HG03097 (cell line): ENCODE data around the gene CAMSAP2.
"Not testable (repeated sequence)": the region's sequence is repeated elsewhere in the genome, so short reads cannot be mapped to it uniquely, and the experiment has no call there.

Source experiments
- ATAC-seq: cut with Tn5 transposase; IDR thresholded peaks from one replicate; pipeline ENCODE4 v1.9.1; 2021; ENCODE audit not compliant: unreplicated experiment, low FRiP score

CAMSAP2 gene

GRCh38 chr1:200738949-200739651 lies 407 bp downstream of the CAMSAP2 start:
- ATAC-seq: peak; percentile 38

- ATAC-seq: peak; percentile 29
Measured at GRCh38 chr1:200739702-200740570, 1.2 kb downstream of the CAMSAP2 start.

DNA sequence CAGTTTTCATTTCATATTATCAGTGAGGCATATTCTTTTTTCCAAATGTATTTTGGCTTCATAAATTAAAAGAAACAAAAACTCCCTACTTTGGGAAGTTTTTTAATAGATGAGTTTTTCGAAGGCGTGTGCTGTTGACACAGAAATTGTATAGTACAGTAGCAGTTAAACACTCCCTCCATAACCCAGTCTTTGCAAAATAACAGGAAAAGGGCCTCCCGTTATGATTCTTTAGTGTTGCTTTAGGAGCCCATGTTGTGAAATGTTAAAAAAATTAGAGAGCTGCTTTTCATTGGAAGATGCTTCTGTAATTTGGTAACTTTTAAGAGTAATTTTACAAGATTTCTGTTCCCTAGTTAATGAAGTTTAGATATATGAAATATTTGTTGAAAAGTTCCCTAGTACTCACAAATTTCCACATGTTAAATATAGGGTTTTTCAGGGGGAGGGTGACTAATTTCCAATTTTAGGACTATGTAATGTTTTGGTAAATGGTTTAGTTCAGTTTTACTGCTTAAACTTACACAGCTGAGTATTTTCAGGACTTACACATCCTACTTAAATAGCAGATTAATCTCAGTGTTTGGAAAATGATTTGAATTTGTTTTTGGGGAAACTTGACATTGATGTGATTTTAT lies 2.0 kb downstream of the CAMSAP2 start:
- ATAC-seq: no peak

DNA sequence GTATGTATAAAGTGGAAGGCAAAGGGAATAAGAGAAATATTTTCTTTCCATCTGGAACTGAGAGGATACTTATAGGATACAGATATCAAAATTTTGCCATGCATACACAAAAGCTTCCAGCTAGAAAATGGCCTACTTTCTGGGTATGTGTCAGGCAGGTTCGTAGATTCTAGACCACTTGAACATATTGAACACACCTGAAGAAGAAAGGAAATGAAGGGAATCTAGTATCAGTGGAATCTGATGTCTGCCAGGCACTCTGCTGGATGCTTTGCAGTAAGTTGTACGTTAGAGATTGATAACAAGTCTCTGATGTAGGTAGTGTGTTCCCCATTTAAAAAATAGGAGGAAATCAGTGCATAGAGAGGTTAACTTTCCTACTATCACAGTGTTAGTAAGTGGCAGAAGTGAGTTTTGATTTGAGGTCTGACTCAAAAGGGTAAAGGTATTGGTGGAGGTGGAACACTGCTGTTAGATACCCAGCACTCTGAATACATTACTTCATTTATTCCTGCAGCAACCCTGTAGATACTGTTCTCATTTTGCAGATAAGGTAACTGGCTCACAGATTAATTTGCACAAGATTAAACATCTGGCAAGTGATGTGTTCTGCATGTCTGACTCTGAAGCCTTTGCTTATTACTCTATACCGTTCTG lies 3.0 kb downstream of the CAMSAP2 start:
- ATAC-seq: no peak

GRCh38 chr1:200744143-200744542 lies 5.5 kb downstream of the CAMSAP2 start:
- ATAC-seq: no peak

DNA sequence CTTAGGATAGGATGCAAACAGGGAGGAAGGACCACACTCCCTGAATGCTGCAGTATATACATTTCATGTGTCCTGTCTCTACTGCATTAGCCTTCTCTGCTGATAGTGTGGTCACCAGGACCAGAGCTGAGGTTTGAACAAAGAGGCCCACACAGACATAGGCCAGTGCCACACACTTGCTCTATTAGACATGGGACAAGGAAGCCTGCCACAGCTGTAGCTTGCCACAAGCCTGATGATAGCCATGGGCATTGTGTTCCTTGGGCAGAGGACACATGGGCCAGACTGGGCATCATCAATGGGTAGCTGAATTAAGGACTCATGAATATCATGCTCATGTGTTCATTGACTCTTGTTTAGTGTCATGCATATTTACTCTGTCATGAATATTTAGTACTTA lies 10.4 kb downstream of the CAMSAP2 start:
- no peak for ATAC-seq

DNA sequence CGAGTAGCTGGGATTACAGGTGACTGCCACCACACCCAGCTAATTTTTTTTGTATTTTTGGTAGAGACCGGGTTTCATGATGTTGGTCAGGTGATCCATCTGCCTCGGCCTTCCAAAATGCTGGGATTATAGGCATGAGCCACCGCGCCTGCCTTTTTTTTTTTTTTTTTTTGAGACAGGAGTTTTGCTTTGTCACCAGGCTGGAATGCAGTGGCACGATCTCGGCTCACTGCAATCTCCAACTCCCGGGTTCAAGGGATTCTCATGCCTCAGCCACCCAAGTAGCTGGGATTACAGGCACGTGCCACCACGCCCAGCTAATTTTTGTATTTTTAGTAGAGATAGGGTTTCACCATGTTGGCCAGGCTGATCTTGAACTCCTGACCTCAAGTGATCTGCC lies 12.1 kb downstream of the CAMSAP2 start:
- not testable (repeated sequence) for ATAC-seq

GRCh38 chr1:200751717-200752116 lies 13.0 kb downstream of the CAMSAP2 start:
- no peak for ATAC-seq

DNA sequence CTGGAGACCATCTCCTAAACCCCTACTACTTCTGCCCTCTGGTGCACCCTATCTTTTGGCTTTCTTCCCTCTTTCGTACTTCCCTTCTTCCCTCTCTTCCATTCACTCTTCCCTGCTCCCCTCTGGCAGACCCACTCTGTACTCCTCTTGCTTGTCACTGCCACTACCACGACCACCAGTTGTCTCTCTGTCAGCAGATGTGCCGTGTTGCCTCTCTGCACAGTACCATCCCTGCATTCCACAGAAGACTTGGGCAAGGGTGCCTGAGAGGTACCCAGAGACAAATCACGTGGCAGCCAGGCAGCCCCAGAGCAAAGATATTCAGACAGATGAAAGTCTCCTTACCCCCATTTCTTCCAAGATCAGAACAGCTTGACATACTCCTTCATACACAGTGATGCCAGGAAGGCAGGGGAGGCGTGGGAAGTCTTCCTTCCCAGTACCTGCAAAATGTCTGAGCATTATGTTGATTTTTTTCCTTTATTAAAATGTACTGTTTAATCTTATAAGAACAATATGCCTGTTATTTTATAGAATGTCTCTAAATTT lies 15.0 kb downstream of the CAMSAP2 start:
- no peak for ATAC-seq

DNA sequence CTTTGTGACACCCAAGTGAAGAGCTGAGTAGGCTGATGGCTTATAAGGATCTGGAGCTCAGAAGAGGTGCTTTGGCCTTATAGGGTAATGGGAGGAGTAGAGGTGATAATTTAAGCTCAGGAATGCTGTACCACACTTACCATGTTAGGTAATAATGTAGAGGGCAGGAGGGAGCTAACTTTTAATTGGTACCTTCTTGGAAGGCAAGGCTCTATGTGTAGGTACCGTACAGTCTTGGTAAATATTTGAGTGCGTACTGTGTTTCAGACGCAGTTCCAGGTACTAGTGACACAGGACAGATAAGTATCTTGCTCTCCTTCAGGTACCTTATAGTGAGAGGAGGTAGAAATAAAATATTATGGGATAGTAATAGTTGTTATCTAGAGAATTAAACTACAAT lies 16.8 kb downstream of the CAMSAP2 start:
- ATAC-seq: no peak

GRCh38 chr1:200762089-200762488 lies 23.4 kb downstream of the CAMSAP2 start:
- ATAC-seq: no peak

DNA sequence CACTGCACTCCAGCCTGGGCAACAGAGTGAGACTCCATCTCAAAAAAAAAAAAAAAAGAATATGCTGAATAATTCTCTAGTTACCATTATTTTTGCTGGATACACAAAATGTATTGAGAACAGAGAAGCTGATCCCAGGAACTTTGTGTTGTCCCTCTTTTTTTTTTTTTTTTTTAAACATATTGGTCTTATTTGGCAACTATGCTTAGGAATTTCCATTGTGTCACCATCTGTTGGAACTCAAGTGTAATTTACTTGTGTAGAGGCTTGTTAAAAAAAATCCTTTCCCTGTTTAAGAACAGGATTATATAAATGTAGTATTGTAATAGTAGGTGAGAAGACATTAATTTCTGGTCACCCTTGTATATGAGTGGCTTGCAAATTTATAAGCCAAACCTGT lies 28.6 kb downstream of the CAMSAP2 start:
- no peak for ATAC-seq

GRCh38 chr1:200771625-200772555 lies 33.2 kb downstream of the CAMSAP2 start:
- ATAC-seq: no peak

GRCh38 chr1:200774311-200774710 lies 35.6 kb downstream of the CAMSAP2 start:
- no peak for ATAC-seq

GRCh38 chr1:200774735-200775444 lies 36.2 kb downstream of the CAMSAP2 start:
- ATAC-seq: no peak

- ATAC-seq: no peak
Measured at GRCh38 chr1:200775850-200776249, 37.2 kb downstream of the CAMSAP2 start.

- no peak for ATAC-seq
Measured at GRCh38 chr1:200776949-200777348, 38.3 kb downstream of the CAMSAP2 start.

- ATAC-seq: no peak
Measured at GRCh38 chr1:200778766-200779165, 40.1 kb downstream of the CAMSAP2 start.

- ATAC-seq: no peak
Measured at GRCh38 chr1:200779326-200779725, 40.6 kb downstream of the CAMSAP2 start.
